Right renal cortex interstitium (tissue), 3 donors: Measurements from ENCODE around the gene TRIP13. TPM values are rescaled to one million over a fixed set of nuclear protein-coding genes. Genes with fewer than 3 reads are reported as not detected.
"Not testable (repeated sequence)": the region's sequence is repeated elsewhere in the genome, so short reads cannot be mapped to it uniquely, and the experiment has no call there.

ENCODE experiments used
- DNase-seq, 3 donors: peaks; one replicate each; pipeline ENCODE4 v3.0.0-alpha.2; 2013; ENCODE audit warnings: low read depth in 3 of 3, low spot score in 2 of 3
- polyA plus RNA-seq, 3 donors: library from polyadenylated mRNA; unstranded; fragments of 120-200 nt; gene quantifications; one replicate each; pipeline ENCODE4 v1.2.1, GENCODE V29; 2013; ENCODE audit not compliant: insufficient read length in 3 of 3

TRIP13 gene
- polyA plus RNA-seq, 3 donors = 13.9 to 16.3 (median 16.3) TPM

DNA sequence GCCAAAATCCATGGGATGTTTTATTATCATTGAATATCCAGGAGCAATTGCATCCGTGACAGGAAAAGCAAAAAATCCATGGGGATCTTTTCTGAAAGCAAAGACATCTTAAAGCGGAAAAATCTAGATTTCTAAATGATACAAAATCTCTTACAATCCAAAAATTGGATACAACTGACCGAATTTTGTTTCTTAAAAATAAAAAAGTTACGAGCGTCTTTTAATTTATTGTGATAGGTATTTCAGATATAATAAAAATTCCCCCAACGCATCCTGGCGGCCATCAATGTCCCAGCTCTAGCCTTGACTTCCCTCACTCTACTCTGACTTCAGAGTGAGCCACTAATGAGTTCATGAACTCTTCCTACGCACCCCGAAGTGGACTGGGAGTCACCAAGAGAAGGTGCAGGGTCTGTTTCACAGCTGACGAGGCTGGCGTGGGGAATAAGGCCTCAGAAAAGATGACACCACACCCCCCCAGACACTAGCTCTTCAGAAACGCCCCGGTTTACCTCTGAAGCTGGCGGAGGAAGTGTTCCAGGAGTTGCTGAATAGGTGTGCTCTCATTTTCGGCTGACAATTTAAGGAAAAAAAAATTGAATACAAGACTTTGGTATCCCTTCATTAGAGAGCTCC lies 3.5 kb upstream of the TRIP13 start:
- no peak for DNase-seq

DNA sequence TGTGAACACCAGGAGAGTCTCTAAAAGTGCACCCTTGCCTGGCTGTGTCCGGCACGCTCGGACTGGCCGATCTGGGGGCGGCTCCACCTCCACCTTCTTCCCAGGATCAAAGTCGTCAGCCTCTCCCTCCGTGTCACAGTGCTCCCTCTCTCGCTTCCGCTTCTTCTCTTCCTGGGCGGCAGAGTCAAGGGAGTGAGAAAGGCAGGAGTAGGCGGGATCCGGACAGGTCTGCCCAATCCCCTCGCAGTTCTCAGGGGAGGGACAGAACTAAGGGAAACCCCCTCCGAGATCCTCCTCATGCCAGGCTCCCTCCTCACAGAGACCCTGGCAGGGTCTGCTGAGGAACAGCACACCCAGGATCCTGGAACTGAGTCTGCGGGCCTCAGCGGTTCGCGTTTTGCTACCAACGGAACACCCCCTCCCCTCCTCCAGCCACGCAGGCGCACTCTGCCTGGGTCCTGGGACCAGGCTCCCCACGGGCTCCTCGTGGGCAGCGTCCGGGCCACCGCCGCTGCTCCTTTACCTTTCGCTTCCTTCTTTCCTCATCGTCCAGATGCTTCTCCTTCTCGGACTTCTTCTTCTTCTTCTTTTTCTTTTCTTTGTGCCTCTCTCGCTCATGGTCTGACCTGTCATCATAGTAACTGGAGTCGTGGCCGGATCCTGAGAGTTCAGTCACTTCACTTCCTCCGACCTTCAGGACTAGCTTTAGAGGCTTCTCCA lies 1.4 kb upstream of the TRIP13 start:
- DNase-seq = no peak

DNA sequence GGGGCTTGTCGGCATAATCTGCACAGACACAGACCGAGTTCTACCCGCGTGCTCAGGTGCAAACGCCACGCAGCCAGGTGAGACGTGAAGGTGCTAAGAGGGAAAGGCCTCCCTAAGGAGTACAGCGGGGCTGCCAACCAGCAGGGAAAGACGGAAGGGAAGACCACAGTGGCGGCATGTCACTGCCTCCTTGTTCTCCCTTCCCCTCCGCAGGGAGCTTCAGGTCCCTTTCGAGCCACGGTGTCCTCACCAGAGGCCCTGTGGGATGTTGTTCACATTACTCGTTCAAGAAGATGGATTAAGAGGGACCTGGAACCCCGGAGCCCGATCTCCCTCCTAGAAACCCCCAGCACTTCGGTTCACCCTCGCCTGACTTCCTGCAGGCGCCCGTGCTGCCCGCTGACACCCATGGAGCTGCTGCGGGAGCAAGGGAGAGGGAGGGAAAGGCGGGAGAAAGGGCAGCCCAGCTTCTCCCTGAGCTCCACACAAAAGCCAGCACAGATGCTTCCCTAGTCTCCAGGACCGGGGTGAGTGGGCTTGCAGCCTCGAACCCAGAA lies 769 bp upstream of the TRIP13 start:
- DNase-seq = no peak

DNA sequence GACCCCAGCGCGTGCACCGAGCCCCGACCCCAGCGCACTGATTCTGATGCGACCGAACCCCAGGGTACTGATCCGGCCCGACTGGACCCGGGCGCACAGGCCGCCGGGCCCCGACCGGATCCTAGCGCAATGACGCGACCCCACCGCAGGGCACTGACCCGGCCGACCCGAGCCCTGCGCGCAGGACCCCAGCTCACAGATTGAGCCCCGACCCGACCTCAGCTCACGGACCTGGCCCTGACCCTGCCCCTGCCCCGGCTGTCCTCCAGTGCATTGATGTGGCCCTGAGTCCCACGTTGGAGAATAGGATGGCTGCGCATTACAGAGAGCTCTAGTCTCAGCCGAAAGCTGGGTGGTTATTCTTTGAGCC lies 438 bp downstream of the TRIP13 start:
- no peak for DNase-seq

DNA sequence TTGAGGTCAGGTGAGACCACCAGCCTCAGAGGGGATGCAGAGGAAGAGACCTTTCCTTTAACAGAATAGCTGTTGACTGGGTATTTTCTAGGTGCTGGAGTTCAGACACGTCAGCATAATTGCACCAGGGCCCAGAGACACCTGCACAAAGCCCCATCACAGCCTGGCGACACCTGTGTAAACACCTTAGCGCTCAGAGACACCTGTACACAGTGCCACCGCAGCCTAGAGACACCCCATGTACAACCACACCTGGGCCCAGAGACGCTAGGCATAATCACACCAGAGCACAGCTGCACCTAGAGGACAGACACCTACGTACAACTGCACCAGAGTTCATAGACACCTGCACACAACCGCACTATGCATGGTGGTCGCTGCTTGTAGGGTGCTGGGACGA lies 1.0 kb downstream of the TRIP13 start:
- no peak for DNase-seq

DNA sequence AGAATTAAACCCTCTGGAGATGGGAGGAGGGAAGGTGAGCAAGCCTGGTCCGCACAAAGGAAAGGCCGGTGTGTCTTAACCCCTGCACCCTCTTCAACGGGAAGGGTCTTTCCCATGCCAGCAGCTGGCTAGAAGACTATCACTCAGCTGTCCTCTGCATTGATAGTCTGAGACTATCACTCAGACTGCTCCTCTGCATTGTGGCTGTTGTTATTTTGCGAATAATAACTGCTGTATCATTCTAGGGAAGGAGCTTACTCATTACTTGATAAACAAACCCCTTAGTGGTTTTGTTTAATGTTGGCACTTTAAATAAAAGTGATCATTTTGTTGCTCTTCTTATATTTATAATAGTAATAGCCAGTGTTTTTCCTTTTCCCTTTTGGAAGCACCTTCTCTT lies 8.1 kb downstream of the TRIP13 start:
- no peak for DNase-seq

DNA sequence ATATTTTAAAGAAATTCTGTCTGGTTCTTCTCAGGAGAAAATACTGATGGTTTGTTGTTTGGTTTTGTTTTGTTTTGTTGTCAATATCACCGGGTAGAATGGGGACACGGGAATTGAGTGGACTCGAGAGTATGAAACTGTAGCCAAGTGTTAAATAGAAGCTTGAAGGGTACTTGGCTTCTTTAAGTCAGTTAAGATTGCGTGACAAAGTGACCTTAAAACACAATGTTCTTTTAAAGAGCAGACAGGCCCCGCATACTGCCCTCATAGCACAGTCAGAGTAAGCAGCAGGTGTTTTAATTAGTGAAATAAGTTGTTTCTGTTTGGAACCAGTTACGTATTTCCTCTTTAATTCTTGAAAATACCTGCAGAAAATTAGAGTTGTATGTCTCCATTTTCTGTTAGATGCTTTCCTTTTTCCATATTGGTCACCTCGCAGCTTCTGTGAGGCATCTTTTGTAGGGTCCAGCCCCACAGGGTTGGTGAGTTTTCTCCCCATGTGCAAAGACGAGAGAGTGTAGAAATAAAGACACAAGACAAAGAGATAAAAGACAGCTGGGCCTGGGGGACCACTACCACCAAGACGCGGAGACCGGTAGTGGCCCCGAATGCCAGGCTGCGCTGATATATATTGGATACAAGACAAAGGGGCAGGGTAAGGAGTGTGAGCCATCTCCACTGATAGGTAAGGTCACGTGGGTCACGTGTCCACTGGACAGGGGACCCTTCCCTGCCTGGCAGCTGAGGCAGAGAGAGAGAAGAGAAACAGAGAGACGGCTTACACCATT lies 9.6 kb downstream of the TRIP13 start:
- DNase-seq = no peak

DNA sequence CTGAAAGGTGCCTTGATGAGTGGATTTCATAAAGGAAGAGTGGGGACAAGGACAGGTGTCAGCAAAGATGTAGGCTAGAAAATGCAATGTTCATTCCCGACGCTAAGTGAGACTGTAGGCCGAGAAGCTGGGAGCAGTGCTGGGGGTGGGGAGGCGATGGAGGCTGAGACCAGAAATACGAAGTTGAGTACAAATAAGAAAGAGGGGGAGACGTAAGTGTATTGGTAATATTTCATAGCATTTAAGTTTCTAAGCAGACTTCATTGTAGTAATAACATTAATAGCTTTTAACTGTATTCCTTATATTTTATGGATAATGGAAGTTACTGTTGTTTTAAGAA lies 11.0 kb downstream of the TRIP13 start:
- DNase-seq = no peak

DNA sequence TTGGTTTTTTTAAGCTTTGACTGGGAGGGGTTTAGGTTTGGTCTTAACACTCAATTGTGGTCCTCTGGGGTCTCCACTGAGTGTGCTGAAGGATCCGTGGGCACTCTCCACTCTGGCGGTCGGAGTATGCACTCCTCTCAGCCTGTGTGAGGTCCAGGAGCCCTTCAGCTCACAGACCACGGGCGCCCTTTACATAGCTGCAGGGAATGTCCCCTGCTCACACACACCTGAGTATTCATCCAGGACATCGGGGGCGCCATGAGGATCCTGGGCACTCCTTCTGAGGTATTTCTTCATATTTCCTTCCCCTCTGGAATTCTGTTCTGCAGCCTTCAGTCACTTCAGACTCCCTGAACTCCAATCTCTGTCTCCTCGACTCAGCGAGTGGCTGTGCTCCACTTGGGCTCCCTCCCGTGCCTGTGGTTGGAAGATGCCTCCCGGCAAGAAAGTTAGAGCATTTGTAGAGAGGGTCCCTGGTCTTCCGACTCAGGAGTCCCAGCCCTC lies 12.5 kb downstream of the TRIP13 start:
- DNase-seq = no peak

DNA sequence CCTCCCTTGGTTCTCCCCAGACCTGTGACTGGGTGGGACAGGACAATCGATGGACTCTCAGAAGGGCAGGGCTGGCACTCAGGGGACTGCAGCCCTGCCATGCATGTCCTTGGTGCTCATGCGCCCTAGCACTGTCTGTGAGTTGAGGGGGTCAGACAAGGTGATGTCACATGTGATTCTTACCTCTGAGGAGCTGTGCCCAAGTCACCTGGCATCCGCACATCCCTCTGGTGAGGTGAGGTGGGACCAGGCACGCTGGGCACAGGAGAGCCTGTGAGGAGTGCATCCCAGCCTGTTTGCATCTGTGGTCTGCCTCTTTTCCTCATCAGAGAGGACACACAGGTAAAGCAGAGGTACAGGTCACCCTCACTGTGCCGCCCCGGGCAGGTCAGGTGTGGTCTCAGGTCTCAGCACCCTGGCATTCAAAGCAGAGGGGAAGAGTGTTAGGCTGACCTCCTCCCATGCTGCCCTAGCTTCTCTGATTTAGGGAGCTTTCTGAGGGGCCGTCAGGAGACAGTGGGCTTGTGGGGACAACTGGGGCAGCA lies 14.8 kb downstream of the TRIP13 start:
- no peak for DNase-seq

DNA sequence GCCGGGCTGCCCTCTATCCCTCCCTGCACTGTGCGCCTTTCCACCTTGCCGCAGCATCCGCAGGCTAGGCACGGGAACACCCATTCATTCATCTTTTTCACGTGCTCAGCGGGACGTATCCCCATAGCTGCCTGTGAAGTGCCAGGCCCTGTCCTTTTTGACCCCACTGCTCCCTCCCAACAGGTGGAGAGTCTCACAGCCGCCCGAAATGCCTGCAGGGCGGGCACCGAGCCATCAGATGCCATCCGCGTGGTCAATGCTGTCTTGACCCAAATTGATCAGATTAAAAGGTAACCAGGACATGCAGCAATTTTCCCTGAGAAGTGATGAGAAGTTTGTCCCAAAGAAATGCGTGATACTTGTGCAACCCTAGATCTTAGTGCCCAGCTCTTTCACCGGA lies 15.5 kb downstream of the TRIP13 start:
- DNase-seq = no peak

DNA sequence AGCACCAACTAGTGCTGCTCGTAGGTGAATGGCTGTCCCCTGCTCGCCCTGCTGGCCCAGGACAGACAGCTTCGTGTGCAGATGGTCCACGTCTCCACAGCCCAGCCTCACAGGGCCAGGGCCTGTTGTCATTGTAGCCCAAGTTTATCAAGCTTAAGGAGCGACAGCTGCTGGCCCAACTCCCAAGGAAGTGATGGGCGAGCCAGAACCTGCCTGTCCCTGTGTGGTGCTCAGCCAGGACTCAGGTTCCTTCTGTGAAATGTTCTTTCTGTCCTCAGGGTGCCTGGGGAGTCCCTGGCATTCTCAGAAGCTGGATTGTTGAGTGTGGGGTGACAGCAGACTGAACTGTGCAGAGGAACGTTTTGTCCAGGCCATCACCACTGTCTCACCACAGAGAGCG lies 16.4 kb downstream of the TRIP13 start:
- DNase-seq = no peak

DNA sequence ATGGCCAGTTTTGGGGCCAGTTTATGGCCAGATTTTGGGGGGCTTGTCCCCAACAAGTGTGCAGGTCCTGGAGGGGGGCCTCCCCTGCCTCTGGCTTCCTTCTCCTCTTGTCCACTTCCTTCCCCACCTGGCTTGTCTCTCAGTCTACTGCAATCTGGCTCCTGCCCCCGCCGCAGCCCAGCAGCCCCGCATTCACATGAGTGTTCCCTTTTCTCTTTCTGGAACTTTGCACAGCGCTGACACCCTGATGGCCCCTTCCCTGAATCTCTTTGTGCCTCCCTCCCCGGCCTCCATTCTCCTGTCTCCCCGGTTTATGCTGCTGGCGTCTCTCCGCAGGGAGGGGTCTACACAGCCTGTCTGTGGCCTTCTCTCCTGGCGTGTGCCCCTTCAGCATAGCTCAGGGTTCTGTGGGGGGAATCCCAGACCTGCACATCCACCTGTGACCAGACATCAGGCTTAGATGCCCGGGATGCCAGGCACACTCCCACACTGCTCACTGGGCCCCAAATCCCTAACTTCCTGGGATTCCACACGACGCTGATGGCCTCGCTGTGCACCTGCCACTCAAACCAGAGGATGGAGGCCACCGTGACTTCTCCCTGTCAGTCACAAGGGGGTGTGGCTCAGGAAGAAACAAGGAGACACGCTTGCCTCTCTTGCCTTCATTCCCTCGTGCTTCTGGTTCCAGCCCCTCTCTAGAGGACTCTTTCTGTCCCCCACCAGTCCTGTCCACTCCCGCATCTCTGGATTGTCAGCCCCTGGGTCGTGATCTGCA lies 17.5 kb downstream of the TRIP13 start:
- no peak for DNase-seq

DNA sequence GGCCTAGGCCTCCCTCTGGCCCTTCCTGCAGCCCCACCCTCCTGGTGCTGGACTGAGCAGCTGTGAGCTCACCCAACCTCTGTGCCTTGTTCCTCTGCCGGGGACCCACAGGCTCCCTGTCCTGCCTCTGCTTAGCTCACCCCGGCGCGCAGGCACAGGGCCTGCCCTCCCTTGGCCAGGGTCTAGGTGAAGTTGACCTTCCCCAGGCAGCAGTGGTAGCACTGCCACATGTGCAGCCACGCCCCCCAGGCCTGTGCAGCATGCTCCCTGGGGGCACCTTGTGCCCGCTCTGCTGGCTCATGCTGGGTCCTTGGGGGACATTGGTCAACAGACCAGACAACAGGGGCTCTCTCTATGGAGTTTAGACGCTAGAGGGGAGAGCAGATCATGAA lies 18.1 kb downstream of the TRIP13 start:
- no peak for DNase-seq

DNA sequence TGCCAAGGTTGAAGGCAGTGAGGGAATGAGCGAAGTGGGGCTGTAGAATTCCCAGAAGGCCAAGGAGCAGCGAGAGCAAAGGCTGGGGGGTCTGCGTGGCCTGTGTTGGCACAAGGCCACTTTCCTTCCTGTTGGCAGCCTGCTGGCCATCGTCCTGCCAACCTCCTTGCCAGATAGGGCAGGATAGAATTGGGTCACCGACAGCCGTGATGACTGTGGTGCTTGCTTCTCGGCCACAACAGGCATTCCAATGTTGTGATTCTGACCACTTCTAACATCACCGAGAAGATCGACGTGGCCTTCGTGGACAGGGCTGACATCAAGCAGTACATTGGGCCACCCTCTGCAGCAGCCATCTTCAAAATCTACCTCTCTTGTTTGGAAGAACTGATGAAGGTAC lies 18.9 kb downstream of the TRIP13 start:
- DNase-seq = no peak

DNA sequence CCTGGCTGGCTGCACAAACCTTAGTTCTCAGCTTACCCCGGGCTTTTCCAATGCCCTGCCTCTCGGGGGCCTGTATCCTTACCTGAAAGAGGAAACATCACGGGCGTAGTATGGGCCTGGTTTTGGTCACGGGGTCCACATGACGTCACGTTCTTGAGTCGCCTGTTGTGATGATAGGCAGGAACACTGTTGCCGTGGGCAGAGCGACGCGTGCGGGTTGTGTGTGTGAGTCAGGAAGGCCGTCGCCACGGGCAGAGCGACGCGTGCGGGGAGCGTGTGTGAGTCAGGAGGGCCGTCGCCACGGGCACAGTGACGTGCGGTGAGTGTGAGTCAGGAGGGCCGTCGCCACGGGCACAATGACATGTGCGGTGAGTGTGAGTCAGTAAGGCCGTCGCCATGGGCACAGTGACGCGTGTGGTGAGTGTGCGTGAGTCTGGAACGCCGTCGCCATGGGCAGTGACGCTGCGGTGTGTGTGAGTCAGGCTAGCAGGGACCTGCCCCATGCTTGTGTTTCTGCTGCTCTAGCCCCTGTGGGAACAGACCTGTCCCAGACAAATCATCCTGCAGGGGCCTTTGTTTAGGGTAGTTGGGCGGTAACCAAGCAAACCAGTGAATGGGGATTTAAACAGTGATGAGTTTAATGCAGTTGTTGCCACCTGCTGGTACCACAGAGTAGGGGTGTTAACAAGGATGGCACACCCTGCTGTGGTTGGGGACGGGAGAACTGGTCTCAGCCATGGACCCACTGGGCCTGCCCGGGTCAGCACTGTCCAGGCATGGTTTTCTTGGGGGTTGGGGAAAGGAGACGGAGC lies 19.8 kb downstream of the TRIP13 start:
- DNase-seq = no peak

DNA sequence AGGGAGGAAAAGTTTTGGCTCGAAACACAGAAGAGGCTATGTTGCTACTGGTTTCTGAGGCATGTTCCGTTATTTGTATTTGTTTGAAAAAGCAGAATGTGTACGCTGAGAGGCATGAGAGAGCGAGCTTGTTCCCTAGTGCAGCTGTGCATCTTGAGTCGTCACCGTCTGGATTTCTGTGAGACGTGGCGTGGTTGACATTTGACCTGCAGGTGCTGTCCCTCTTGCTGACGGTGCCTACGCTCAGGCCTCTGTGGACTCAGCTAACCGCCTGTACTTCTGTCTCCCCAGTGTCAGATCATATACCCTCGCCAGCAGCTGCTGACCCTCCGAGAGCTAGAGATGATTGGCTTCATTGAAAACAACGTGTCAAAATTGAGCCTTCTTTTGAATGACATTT lies 21.5 kb downstream of the TRIP13 start:
- DNase-seq = no peak

DNA sequence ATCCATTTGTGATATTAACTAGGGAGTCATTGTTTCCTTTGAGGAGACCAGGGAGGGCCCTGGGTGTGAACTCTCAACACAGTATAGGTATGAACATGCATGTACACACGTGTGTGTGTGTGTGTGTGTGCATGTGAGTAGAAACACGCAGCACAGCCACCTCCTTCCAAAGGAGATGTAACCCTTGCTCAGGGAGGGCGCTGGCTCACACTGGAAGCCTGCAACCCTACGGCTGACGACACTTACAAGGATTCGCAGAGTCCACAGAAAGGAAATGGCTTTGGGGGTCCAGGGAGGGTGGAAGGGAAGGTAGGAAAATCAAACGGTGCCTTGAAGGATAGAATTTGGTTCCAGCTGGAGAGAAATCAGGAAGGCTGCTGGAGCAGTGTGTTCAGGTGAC lies 21.9 kb downstream of the TRIP13 start:
- no peak for DNase-seq

DNA sequence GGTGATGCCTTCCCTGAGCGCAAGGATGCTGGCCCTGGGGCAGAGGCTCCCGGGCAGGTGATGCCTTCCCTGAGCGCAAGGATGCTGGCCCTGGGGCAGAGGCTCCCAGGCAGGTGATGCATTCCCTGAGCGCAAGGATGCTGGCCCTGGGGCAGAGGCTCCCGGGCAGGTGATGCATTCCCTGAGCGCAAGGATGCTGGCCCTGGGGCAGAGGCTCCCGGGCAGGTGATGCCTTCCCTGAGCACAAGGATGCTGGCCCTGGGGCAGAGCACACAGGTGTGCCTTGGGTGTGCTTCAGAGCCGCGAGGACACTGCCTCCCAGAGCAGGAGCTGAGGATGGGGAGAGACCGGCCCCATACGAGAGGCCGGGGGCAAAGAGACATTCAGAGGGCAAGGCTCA lies 22.7 kb downstream of the TRIP13 start:
- not testable (repeated sequence) for DNase-seq

DNA sequence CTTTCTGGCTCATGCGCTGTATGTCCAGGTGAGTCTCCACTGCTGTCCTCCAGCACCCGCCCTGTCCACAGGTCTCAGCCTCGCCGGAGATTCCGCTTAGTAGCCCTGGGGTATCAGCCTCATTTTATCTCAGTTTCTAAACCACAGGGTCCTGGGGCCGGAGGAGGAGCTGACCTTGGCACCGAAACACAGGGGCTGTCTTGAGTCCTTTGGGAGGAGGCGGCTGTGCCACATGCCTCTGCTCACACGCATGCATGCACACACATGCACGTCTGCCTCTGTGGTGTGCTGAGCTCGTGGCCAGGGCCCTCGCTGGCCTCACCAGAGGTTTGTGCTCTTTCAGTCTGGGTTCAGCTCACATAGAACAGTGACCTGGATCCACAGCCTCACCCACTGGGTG lies 23.3 kb downstream of the TRIP13 start:
- no peak for DNase-seq
